ENCODE data around the gene VWA8. TPM values are rescaled to one million over a fixed set of nuclear protein-coding genes. Genes with fewer than 3 reads are reported as not detected.

VWA8 gene
- total RNA-seq, 2 experiments from 2014 or later, result 26.3 to 27.5 TPM

- intact Hi-C loops (cut with micrococcal nuclease), result no loop called here
- no peak overlapping the region for H3K4me3 Mint-ChIP-seq
- no peak for TF ChIP-seq CTCF (IDR thresholded peaks at IDR 0.05)
- no peaks in the 10 kb centered on the region for H3K27me3 Mint-ChIP-seq
- ChIA-PET CTCF (no interaction called here), POLR2A (no interaction called here)
- ATAC-seq (no peak), DNase-seq (no peak)
- no peaks in the 10 kb centered on the region for H3K9me3 Mint-ChIP-seq
- no peaks in the 10 kb centered on the region for H3K4me1 Mint-ChIP-seq (ENCODE audit: low read depth)
- H3K27ac Mint-ChIP-seq, result no peak overlapping the region
- H3K36me3 Mint-ChIP-seq (ENCODE audit: low read depth), result peaks cover 31% of the 10 kb centered on the region
Observed at GRCh38 chr13:41609828-41610227, 351.1 kb downstream of the VWA8 start.

- POLR2A ChIA-PET, result no interaction called here
- peaks cover 32% of the 10 kb centered on the region for H3K36me3 Mint-ChIP-seq (ENCODE audit: low read depth)
- no peak for TF ChIP-seq CTCF (IDR thresholded peaks at IDR 0.05)
- no peak overlapping the region for H3K27ac Mint-ChIP-seq
- no peak for DNase-seq
- intact Hi-C loops (cut with micrococcal nuclease), result no loop called here
- no peaks in the 10 kb centered on the region for H3K4me1 Mint-ChIP-seq (ENCODE audit: low read depth)
- no peak overlapping the region for H3K4me3 Mint-ChIP-seq
- no peaks in the 10 kb centered on the region for H3K9me3 Mint-ChIP-seq
- no peak for ATAC-seq
- CTCF ChIA-PET, result interaction anchor here (2.2 kb wide), 1 partner anchor 15 kb away, joined by 7 read pairs; no protein-coding TSS in a partner anchor
- H3K27me3 Mint-ChIP-seq, result no peaks in the 10 kb centered on the region
Observed at GRCh38 chr13:41608839-41609177, 352.1 kb downstream of the VWA8 start.

GRCh38 chr13:41608111-41608838 lies 352.6 kb downstream of the VWA8 start:
- no peak for TF ChIP-seq CTCF (IDR thresholded peaks at IDR 0.05)
- POLR2A ChIA-PET, result no interaction called here
- no peaks in the 10 kb centered on the region for H3K27me3 Mint-ChIP-seq
- no peak overlapping the region for H3K27ac Mint-ChIP-seq
- no peaks in the 10 kb centered on the region for H3K4me1 Mint-ChIP-seq (ENCODE audit: low read depth)
- peaks cover 35% of the 10 kb centered on the region for H3K36me3 Mint-ChIP-seq (ENCODE audit: low read depth)
- intact Hi-C loops (cut with micrococcal nuclease), result no loop called here
- H3K9me3 Mint-ChIP-seq, result no peaks in the 10 kb centered on the region
- H3K4me3 Mint-ChIP-seq, result no peak overlapping the region
- DNase-seq, result no peak
- CTCF ChIA-PET, result interaction anchor here (2.2 kb wide), 1 partner anchor 14 kb away, joined by 7 read pairs; no protein-coding TSS in a partner anchor
- no peak for ATAC-seq

GRCh38 chr13:41606646-41607045 lies 354.3 kb downstream of the VWA8 start:
- no peak overlapping the region for H3K4me3 Mint-ChIP-seq
- H3K9me3 Mint-ChIP-seq, result no peaks in the 10 kb centered on the region
- no peak for ATAC-seq
- no peak overlapping the region for H3K27ac Mint-ChIP-seq
- ChIA-PET POLR2A (no interaction called here), CTCF (no interaction called here)
- H3K27me3 Mint-ChIP-seq, result no peaks in the 10 kb centered on the region
- TF ChIP-seq CTCF (IDR thresholded peaks at IDR 0.05), result no peak
- peaks cover 37% of the 10 kb centered on the region for H3K36me3 Mint-ChIP-seq (ENCODE audit: low read depth)
- DNase-seq, result no peak
- no peaks in the 10 kb centered on the region for H3K4me1 Mint-ChIP-seq (ENCODE audit: low read depth)
- intact Hi-C loops (cut with micrococcal nuclease), result no loop called here

GRCh38 chr13:41605319-41606285 lies 355.3 kb downstream of the VWA8 start:
- intact Hi-C loops (cut with micrococcal nuclease), result no loop called here
- no peaks in the 10 kb centered on the region for H3K9me3 Mint-ChIP-seq
- H3K4me1 Mint-ChIP-seq (ENCODE audit: low read depth), result no peaks in the 10 kb centered on the region
- DNase-seq, result no peak
- H3K4me3 Mint-ChIP-seq, result no peak overlapping the region
- no peak for TF ChIP-seq CTCF (IDR thresholded peaks at IDR 0.05)
- no peak overlapping the region for H3K27ac Mint-ChIP-seq
- peaks cover 36% of the 10 kb centered on the region for H3K36me3 Mint-ChIP-seq (ENCODE audit: low read depth)
- POLR2A ChIA-PET, result no interaction called here
- CTCF ChIA-PET, result no interaction called here
- no peaks in the 10 kb centered on the region for H3K27me3 Mint-ChIP-seq
- ATAC-seq, result no peak

Data from activated CD8-positive, alpha-beta T cell treated with anti-CD3 and anti-CD28 coated beads for 36 hours (primary cell).